ENCODE results near the gene SLC25A10. TPM values are rescaled to one million over a fixed set of nuclear protein-coding genes. Genes with fewer than 3 reads are reported as not detected.

Gene SLC25A10
- total and polyA plus RNA-seq, 2 of the 8 experiments (the other 6 are each of a cell fraction or from before 2014, with no cell fraction given) = 22.2 to 43.0 TPM

GRCh38 chr17:81723651-81724209 lies 11.6 kb downstream of the SLC25A10 start (continued):
- TF ChIP-seq EZH2 (IDR thresholded peaks at IDR 0.05; ENCODE audit: low read depth, low read length, severe bottlenecking) = no peak
- TF ChIP-seq SRF (IDR thresholded peaks at IDR 0.05; ENCODE audit: low read depth, low read length) = no peak

Data from H1 (cell line).